Neural cell (in vitro differentiated cells): ENCODE measurements around the gene CACNA1A. TPM values are rescaled to one million over a fixed set of nuclear protein-coding genes. Genes with fewer than 3 reads are reported as not detected.

Experiments
- H2AFZ ChIP-seq: fragments of 200-600, 300-800 bp; sonication (generic), shearing (Covaris generic); 2 replicates; pipeline ENCODE4 v1.6.0; 2014; ENCODE audit warnings: low read depth, mild to moderate bottlenecking, antibody characterized with exemption, low read length, moderate library complexity
- H3F3A ChIP-seq: fragments of 200-600 bp; shearing (Covaris generic); 2 replicates; pipeline ENCODE4 v1.6.1; 2016; ENCODE audit warnings: mild to moderate bottlenecking, moderate library complexity, mixed read lengths, antibody characterized with exemption, low read length; ENCODE audit not compliant: insufficient read depth, poor library complexity, severe bottlenecking
- H3K27ac ChIP-seq: fragments of 200-600, 300-800 bp; sonication (generic), shearing (Covaris generic); 2 replicates; pipeline ENCODE4 v1.5.1; 2014; ENCODE audit warnings: mild to moderate bottlenecking, low read length, moderate library complexity
- H3K27me3 ChIP-seq: fragments of 300-800, 200-600 bp; sonication (generic), shearing (Covaris generic); 2 replicates; pipeline ENCODE4 v1.6.0; 2014; ENCODE audit warnings: mild to moderate bottlenecking, low read depth, low read length, moderate library complexity; ENCODE audit not compliant: insufficient read depth
- H3K36me3 ChIP-seq: fragments of 300-800, 200-600 bp; sonication (generic), shearing (Covaris generic); 2 replicates; pipeline ENCODE4 v1.5.1; 2014; ENCODE audit warnings: mild to moderate bottlenecking, antibody characterized with exemption, low read length, moderate library complexity; ENCODE audit not compliant: insufficient read depth
- H3K4me2 ChIP-seq: fragments of 300-800, 200-600 bp; sonication (generic), shearing (Covaris generic); 2 replicates; pipeline ENCODE4 v1.6.0; 2014; ENCODE audit warnings: mild to moderate bottlenecking, low read length
- H3K4me3 ChIP-seq: fragments of 300-800, 200-600 bp; sonication (generic), shearing (Covaris generic); 2 replicates; pipeline ENCODE4 v1.5.1; 2014; ENCODE audit warnings: mild to moderate bottlenecking, low read length, moderate library complexity
- H3K79me2 ChIP-seq: fragments of 200-600 bp; shearing (Covaris generic); replicated peaks from 2 replicates; pipeline ENCODE4 v1.6.0; 2014; ENCODE audit warnings: mild to moderate bottlenecking, low read length, moderate library complexity; ENCODE audit not compliant: insufficient read depth
- H3K9ac ChIP-seq: fragments of 300-800, 200-600 bp; sonication (generic), shearing (Covaris generic); 2 replicates; pipeline ENCODE4 v1.6.1; 2016; ENCODE audit warnings: mild to moderate bottlenecking, low read length, mixed read lengths
- H3K9me2 ChIP-seq: fragments of 200-600 bp; shearing (Covaris generic); 2 replicates; pipeline ENCODE4 v1.6.1; 2016; ENCODE audit warnings: mild to moderate bottlenecking, low read length, mixed read lengths; ENCODE audit not compliant: insufficient read depth
- H3K9me3 ChIP-seq: fragments of 200-600, 300-800 bp; sonication (generic), shearing (Covaris generic); 2 replicates; pipeline ENCODE4 v1.6.1; 2016; ENCODE audit warnings: mild to moderate bottlenecking, mixed run types, low read length, moderate library complexity, mixed read lengths
- H4K20me1 ChIP-seq: fragments of 200-600 bp; shearing (Covaris generic); 2 replicates; pipeline ENCODE4 v1.6.1; 2016; ENCODE audit warnings: mild to moderate bottlenecking, mixed run types; ENCODE audit not compliant: insufficient read depth
- EP300 ChIP-seq: fragments of 450-650 bp; conservative IDR thresholded peaks from 2 replicates; pipeline ENCODE4 v1.6.1; 2014; ENCODE audit warnings: antibody characterized with exemption, mild to moderate bottlenecking, moderate library complexity; ENCODE audit not compliant: poor library complexity, severe bottlenecking
- EZH2 ChIP-seq: fragments of 200-600, 300-800 bp; shearing (Covaris generic), sonication (generic); IDR thresholded peaks from 2 replicates; pipeline ENCODE4 v1.6.1; 2014; ENCODE audit warnings: antibody characterized with exemption, low read length, borderline replicate concordance, mild to moderate bottlenecking; ENCODE audit not compliant: insufficient read depth, poor library complexity, severe bottlenecking
- MXI1 ChIP-seq: fragments of 450-650 bp; conservative IDR thresholded peaks from 2 replicates; pipeline ENCODE4 v1.6.1; 2014; ENCODE audit warnings: antibody characterized with exemption, mild to moderate bottlenecking; ENCODE audit not compliant: poor library complexity, severe bottlenecking
- POLR2AphosphoS5 ChIP-seq: IDR thresholded peaks from 2 replicates; pipeline ENCODE4 v1.6.1; 2012
- RAD21 ChIP-seq: fragments of 450-650 bp; conservative IDR thresholded peaks from 2 replicates; pipeline ENCODE4 v1.6.1; 2014; ENCODE audit warnings: antibody characterized with exemption, mild to moderate bottlenecking, moderate library complexity
- REST ChIP-seq: IDR thresholded peaks from 2 replicates; pipeline ENCODE4 v1.6.1; 2012; ENCODE audit warnings: borderline replicate concordance
- SMC3 ChIP-seq: fragments of 450-650 bp; conservative IDR thresholded peaks from 2 replicates; pipeline ENCODE4 v1.6.1; 2014; ENCODE audit warnings: antibody characterized with exemption, mild to moderate bottlenecking, moderate library complexity; ENCODE audit not compliant: poor library complexity
- TAF1 ChIP-seq: IDR thresholded peaks from 2 replicates; pipeline ENCODE4 v1.6.1; 2012; ENCODE audit warnings: low read depth
- polyA plus RNA-seq: library from polyadenylated mRNA; depleted of rRNA; stranded (reverse); fragments of >200 nt; gene quantifications from 2 replicates; pipeline ENCODE4 v1.2.3, GENCODE V29; 2014
- TF ChIP-seq, protein P1 (sequence below): fragments of 450-650 bp; IDR thresholded peaks from 2 replicates; pipeline ENCODE4 v1.5.1; 2014; ENCODE audit warnings: antibody characterized with exemption, mild to moderate bottlenecking, moderate library complexity; ENCODE audit not compliant: poor library complexity, severe bottlenecking

The CACNA1A gene
- polyA plus RNA-seq, 1 donor from 2014 or later, result 6.9 TPM

- no peaks in the 10 kb centered on the region for H3K36me3 ChIP-seq
- TF ChIP-seq EZH2 (no peak), POLR2AphosphoS5 (no peak), MXI1 (no peak), REST (no peak), TAF1 (no peak), EP300 (no peak), RAD21 (no peak), SMC3 (no peak)
- TF ChIP-seq, protein P1, sequence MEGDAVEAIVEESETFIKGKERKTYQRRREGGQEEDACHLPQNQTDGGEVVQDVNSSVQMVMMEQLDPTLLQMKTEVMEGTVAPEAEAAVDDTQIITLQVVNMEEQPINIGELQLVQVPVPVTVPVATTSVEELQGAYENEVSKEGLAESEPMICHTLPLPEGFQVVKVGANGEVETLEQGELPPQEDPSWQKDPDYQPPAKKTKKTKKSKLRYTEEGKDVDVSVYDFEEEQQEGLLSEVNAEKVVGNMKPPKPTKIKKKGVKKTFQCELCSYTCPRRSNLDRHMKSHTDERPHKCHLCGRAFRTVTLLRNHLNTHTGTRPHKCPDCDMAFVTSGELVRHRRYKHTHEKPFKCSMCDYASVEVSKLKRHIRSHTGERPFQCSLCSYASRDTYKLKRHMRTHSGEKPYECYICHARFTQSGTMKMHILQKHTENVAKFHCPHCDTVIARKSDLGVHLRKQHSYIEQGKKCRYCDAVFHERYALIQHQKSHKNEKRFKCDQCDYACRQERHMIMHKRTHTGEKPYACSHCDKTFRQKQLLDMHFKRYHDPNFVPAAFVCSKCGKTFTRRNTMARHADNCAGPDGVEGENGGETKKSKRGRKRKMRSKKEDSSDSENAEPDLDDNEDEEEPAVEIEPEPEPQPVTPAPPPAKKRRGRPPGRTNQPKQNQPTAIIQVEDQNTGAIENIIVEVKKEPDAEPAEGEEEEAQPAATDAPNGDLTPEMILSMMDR, result no peak
- H3K79me2 ChIP-seq, result no peaks in the 10 kb centered on the region
- no peaks in the 10 kb centered on the region for H3K27me3 ChIP-seq
- H3K9me3 ChIP-seq, result peaks cover 6% of the 10 kb centered on the region
- no peak overlapping the region for H3K4me2 ChIP-seq
- H3K9ac ChIP-seq, result no peak overlapping the region
- no peaks in the 10 kb centered on the region for H3F3A ChIP-seq
- H3K4me3 ChIP-seq, result no peak overlapping the region
- H3K27ac ChIP-seq, result no peak overlapping the region
- H3K9me2 ChIP-seq, result no peaks in the 10 kb centered on the region
- no peak overlapping the region for H2AFZ ChIP-seq
- no peaks in the 10 kb centered on the region for H4K20me1 ChIP-seq
These were observed 142.3 kb downstream of the CACNA1A start for GRCh38 chr19:13363954-13364353.

DNA sequence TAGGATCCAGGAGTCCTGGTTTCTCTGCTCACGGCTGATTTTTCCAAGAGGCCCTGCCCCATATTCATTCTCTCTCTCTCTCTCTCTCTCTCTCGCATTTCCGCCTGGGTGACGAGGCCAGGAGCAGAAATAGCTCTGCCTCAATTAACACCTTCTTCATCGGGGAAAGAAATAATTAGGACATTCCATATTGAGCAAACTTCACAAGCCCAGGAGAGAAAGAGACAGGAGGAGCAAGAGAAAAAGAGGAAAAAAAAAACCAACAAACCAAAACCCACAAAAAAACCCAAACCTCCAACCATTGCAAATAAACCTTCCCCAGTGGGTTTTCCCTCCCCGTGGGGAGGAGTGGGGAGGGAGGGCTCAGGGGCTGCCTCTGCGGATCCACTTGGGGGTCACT lies 143.0 kb downstream of the CACNA1A start:
- H2AFZ ChIP-seq, result no peak overlapping the region
- H3K9ac ChIP-seq, result no peak overlapping the region
- H3K4me3 ChIP-seq, result no peak overlapping the region
- no peaks in the 10 kb centered on the region for H3K36me3 ChIP-seq
- no peak overlapping the region for H3K27ac ChIP-seq
- TF ChIP-seq MXI1 (no peak), EP300 (no peak), EZH2 (no peak), TAF1 (no peak), SMC3 (no peak), POLR2AphosphoS5 (no peak), RAD21 (no peak), REST (no peak)
- TF ChIP-seq, protein P1, result no peak
- H3K9me3 ChIP-seq, result peaks cover 7% of the 10 kb centered on the region
- no peaks in the 10 kb centered on the region for H3F3A ChIP-seq
- H3K9me2 ChIP-seq, result no peaks in the 10 kb centered on the region
- no peak overlapping the region for H3K4me2 ChIP-seq
- H3K79me2 ChIP-seq, result no peaks in the 10 kb centered on the region
- H4K20me1 ChIP-seq, result no peaks in the 10 kb centered on the region
- no peaks in the 10 kb centered on the region for H3K27me3 ChIP-seq
